H1 (cell line): ENCODE measurements around the gene HBS1L. TPM values are rescaled to one million over a fixed set of nuclear protein-coding genes. Genes with fewer than 3 reads are reported as not detected.

ENCODE experiments used
- CTCF ChIA-PET: fragments of 300-600 bp; sonication (Branson Sonifier 250); formaldehyde crosslinking; loops from one replicate; lab custom pipeline; 2021; ENCODE audit not compliant: partially characterized antibody; lab: Charles Lee
- POLR2A ChIA-PET: fragments of 300-600 bp; sonication (Branson Sonifier 250); formaldehyde crosslinking; loops from one replicate; lab custom pipeline; 2021; ENCODE audit warnings: inconsistent platforms; ENCODE audit not compliant: partially characterized antibody; lab: Charles Lee
- DNase-seq, 2 experiments: peaks; one replicate each; pipeline versions ENCODE4 v3.0.0 to v3.0.0-alpha.2; 2010 to 2022; ENCODE audit warnings: low spot score in 2 of 2, low read depth in 1 of 2, mixed read lengths in 1 of 2
- FAIRE-seq: peaks from 2 replicates; lab custom pipeline; 2011; peaks lifted over from hg19 to GRCh38; lab: Jason Lieb, UNC
- H2AFZ ChIP-seq: 2 replicates; pipeline ENCODE4 v1.8.1; 2012; ENCODE audit warnings: low read length, inconsistent platforms
- H2AK5ac ChIP-seq: 2 replicates; pipeline ENCODE4 v1.6.1; 2013; ENCODE audit warnings: low read depth, low read length
- H2BK120ac ChIP-seq: replicated peaks from 2 replicates; pipeline ENCODE3; 2013; ENCODE audit warnings: low read depth, low read length, inconsistent platforms
- H2BK12ac ChIP-seq: 2 replicates; pipeline ENCODE4 v1.6.1; 2013; ENCODE audit warnings: low read depth, low read length
- H2BK15ac ChIP-seq: 2 replicates; pipeline ENCODE4 v1.6.1; 2013; ENCODE audit warnings: low read length
- H2BK20ac ChIP-seq: 2 replicates; pipeline ENCODE4 v1.6.1; 2013; ENCODE audit warnings: low read length
- H2BK5ac ChIP-seq: 2 replicates; pipeline ENCODE4 v1.6.1; 2013; ENCODE audit warnings: low read depth, low read length
- H3K14ac ChIP-seq: 2 replicates; pipeline ENCODE4 v1.6.1; 2013; ENCODE audit warnings: inconsistent platforms; ENCODE audit not compliant: insufficient read length
- H3K18ac ChIP-seq: 2 replicates; pipeline ENCODE4 v1.6.1; 2013; ENCODE audit warnings: low read length; ENCODE audit errors: extremely low read depth
- H3K23ac ChIP-seq: 2 replicates; pipeline ENCODE4 v1.6.1; 2013; ENCODE audit warnings: inconsistent platforms; ENCODE audit not compliant: insufficient read length
- H3K23me2 ChIP-seq: 2 replicates; pipeline ENCODE4 v1.6.1; 2013; ENCODE audit warnings: low read depth, low read length
- H3K27ac ChIP-seq: 2 replicates; pipeline ENCODE4 v1.6.1; 2011; ENCODE audit warnings: low read depth, low read length, inconsistent platforms
- H3K27me3 ChIP-seq, 4 experiments: replicated peaks in 1 of 4; 1 replicate in 1 of 4; 2 replicates in 3 of 4; pipeline versions ENCODE4 v1.6.1 to v1.8.1; 2011 to 2013; ENCODE audit warnings: low read length in 3 of 4, mild to moderate bottlenecking in 3 of 4, inconsistent platforms in 2 of 4, mixed read lengths in 2 of 4, moderate library complexity in 1 of 4; ENCODE audit not compliant: control insufficient read depth in 3 of 4, insufficient read depth in 3 of 4; ENCODE audit errors: extremely low read depth in 1 of 4
- H3K36me3 ChIP-seq, 4 experiments: 2 replicates each; pipeline versions ENCODE4 v1.6.1 to v1.8.1; 2011 to 2013; ENCODE audit warnings: mild to moderate bottlenecking in 4 of 4, low read length in 3 of 4, moderate library complexity in 2 of 4, control low read depth in 1 of 4, inconsistent platforms in 1 of 4; ENCODE audit not compliant: insufficient read depth in 4 of 4, control insufficient read depth in 2 of 4
- H3K4ac ChIP-seq: replicated peaks from 2 replicates; pipeline ENCODE3; 2013; ENCODE audit warnings: low read length, low read depth, mixed read lengths, inconsistent platforms; ENCODE audit not compliant: insufficient read length
- H3K4me1 ChIP-seq, 4 experiments: replicated peaks in 1 of 4; 1 replicate in 1 of 4; 2 replicates in 3 of 4; pipeline versions ENCODE4 v1.6.1 to v1.8.1; 2011 to 2013; ENCODE audit warnings: low read length in 3 of 4, inconsistent platforms in 2 of 4, mixed read lengths in 1 of 4; ENCODE audit not compliant: insufficient read depth in 4 of 4, control insufficient read depth in 3 of 4
- H3K4me2 ChIP-seq, 2 experiments: 2 replicates each; pipeline versions ENCODE4 v1.6.1 to v1.8.1; 2011 to 2013; ENCODE audit warnings: low read depth in 2 of 2, low read length in 2 of 2, control low read depth in 1 of 2, inconsistent platforms in 1 of 2, mild to moderate bottlenecking in 1 of 2; ENCODE audit not compliant: insufficient read depth in 1 of 2
- H3K4me3 ChIP-seq, 4 experiments: fragments of 200-600, 300-600 bp in 1 of 4; sonication (generic), shearing (Covaris generic), sonication (Bioruptor Twin) in 1 of 4; 2 replicates each; pipeline versions ENCODE4 v1.5.1 to v1.8.1; 2011 to 2016; ENCODE audit warnings: low read length in 4 of 4, low read depth in 3 of 4, control low read depth in 2 of 4, inconsistent platforms in 2 of 4, mild to moderate bottlenecking in 2 of 4, mixed read lengths in 1 of 4, moderate library complexity in 1 of 4; ENCODE audit not compliant: insufficient read depth in 2 of 4; ENCODE audit errors: extremely low read depth in 1 of 4
- H3K56ac ChIP-seq: replicated peaks from 2 replicates; pipeline ENCODE3; 2013; ENCODE audit warnings: low read depth, mild to moderate bottlenecking, mixed read lengths, low read length, inconsistent platforms; ENCODE audit not compliant: insufficient read length
- H3K79me1 ChIP-seq: 2 replicates; pipeline ENCODE4 v1.6.1; 2013; ENCODE audit warnings: low read depth, low read length, control low read depth
- H3K79me2 ChIP-seq, 2 experiments: 2 replicates each; pipeline versions ENCODE4 v1.6.1 to v1.8.1; 2012 to 2013; ENCODE audit warnings: low read length in 2 of 2, mild to moderate bottlenecking in 2 of 2, inconsistent platforms in 1 of 2; ENCODE audit not compliant: insufficient read depth in 2 of 2, control insufficient read depth in 1 of 2
- H3K9ac ChIP-seq, 4 experiments: replicated peaks in 1 of 4; 1 replicate in 1 of 4; 2 replicates in 3 of 4; pipeline versions ENCODE4 v1.6.1 to v1.8.1; 2011 to 2013; ENCODE audit warnings: low read depth in 3 of 4, low read length in 3 of 4, control low read depth in 2 of 4, mild to moderate bottlenecking in 2 of 4, moderate library complexity in 2 of 4, inconsistent platforms in 1 of 4; ENCODE audit errors: extremely low read depth in 1 of 4
- H3K9me3 ChIP-seq, 2 experiments: 2 replicates each; pipeline versions ENCODE4 v1.6.1 to v1.8.1; 2012 to 2013; ENCODE audit warnings: mild to moderate bottlenecking in 2 of 2, moderate library complexity in 2 of 2, control low read depth in 1 of 2, inconsistent platforms in 1 of 2, low read depth in 1 of 2, low read length in 1 of 2, mixed read lengths in 1 of 2; ENCODE audit not compliant: insufficient read depth in 2 of 2
- H4K20me1 ChIP-seq, 2 experiments: replicated peaks in 1 of 2; 2 replicates each; pipeline versions ENCODE3 to v1.8.1; 2011 to 2013; ENCODE audit warnings: inconsistent platforms in 2 of 2, low read length in 2 of 2, mild to moderate bottlenecking in 1 of 2; ENCODE audit not compliant: insufficient read depth in 2 of 2, control insufficient read depth in 1 of 2
- H4K5ac ChIP-seq: 2 replicates; pipeline ENCODE4 v1.6.1; 2013; ENCODE audit warnings: low read length, low read depth, mixed read lengths, inconsistent platforms; ENCODE audit not compliant: insufficient read length
- H4K8ac ChIP-seq: 2 replicates; pipeline ENCODE4 v1.8.0; 2013; ENCODE audit warnings: mild to moderate bottlenecking, moderate library complexity, low read length, inconsistent platforms; ENCODE audit not compliant: insufficient read depth; ENCODE audit errors: extremely low read depth
- H4K91ac ChIP-seq: replicated peaks from 2 replicates; pipeline ENCODE3; 2013; ENCODE audit warnings: low read length, mixed read lengths, inconsistent platforms; ENCODE audit not compliant: insufficient read length
- BCL11A ChIP-seq, 2 experiments: IDR thresholded peaks; one replicate each; pipeline ENCODE4 v1.6.1; 2011; ENCODE audit warnings: low read depth in 2 of 2, low read length in 2 of 2, mild to moderate bottlenecking in 2 of 2
- CBX8 ChIP-seq: fragments of 300-800, 300-1000 bp; sonication (generic); IDR thresholded peaks from 2 replicates; pipeline ENCODE4 v1.7.1; 2016; ENCODE audit warnings: low read depth, low read length, borderline replicate concordance
- CHD1 ChIP-seq: IDR thresholded peaks from 2 replicates; pipeline ENCODE4 v1.6.1; 2012; ENCODE audit warnings: low read depth, low read length, improper control_type of control experiment
- CREB1 ChIP-seq: IDR thresholded peaks from 2 replicates; pipeline ENCODE4 v1.6.1; 2012; ENCODE audit warnings: inconsistent platforms
- CTCF ChIP-seq, 3 experiments: IDR thresholded peaks; 1 replicate in 2 of 3; 2 replicates in 1 of 3; pipeline versions ENCODE4 v1.5.1 to v1.6.1; 2011; ENCODE audit warnings: low read length in 3 of 3, mild to moderate bottlenecking in 3 of 3, inconsistent platforms in 2 of 3, low read depth in 1 of 3, moderate library complexity in 1 of 3; ENCODE audit not compliant: insufficient read depth in 1 of 3; ENCODE audit errors: control extremely low read depth in 1 of 3
- GABPA ChIP-seq: IDR thresholded peaks from 2 replicates; pipeline ENCODE4 v1.6.1; 2011; ENCODE audit warnings: mild to moderate bottlenecking, low read length, moderate library complexity, borderline replicate concordance; ENCODE audit not compliant: insufficient read depth
- KDM4A ChIP-seq: IDR thresholded peaks from one replicate; pipeline ENCODE4 v1.7.1; 2012; ENCODE audit warnings: low read depth, mild to moderate bottlenecking, moderate library complexity, low read length, inconsistent platforms; ENCODE audit not compliant: severe bottlenecking
- RAD21 ChIP-seq, 2 experiments: IDR thresholded peaks in 1 of 2; conservative IDR thresholded peaks in 1 of 2; 2 replicates each; pipeline ENCODE4 v1.6.1; 2011; ENCODE audit warnings: low read depth in 2 of 2, low read length in 2 of 2, improper control_type of control experiment in 1 of 2, inconsistent platforms in 1 of 2, mild to moderate bottlenecking in 1 of 2, moderate library complexity in 1 of 2
- RBBP5 ChIP-seq: IDR thresholded peaks from 2 replicates; pipeline ENCODE4 v1.7.1; 2012; ENCODE audit warnings: low read depth, mild to moderate bottlenecking, inconsistent platforms, low read length, moderate library complexity, borderline replicate concordance
- SIRT6 ChIP-seq: IDR thresholded peaks from one replicate; pipeline ENCODE4 v1.7.1; 2012; ENCODE audit warnings: low read length, inconsistent platforms
- SP2 ChIP-seq: IDR thresholded peaks from 2 replicates; pipeline ENCODE4 v1.6.1; 2012; ENCODE audit warnings: mild to moderate bottlenecking, low read length, inconsistent platforms
- TAF7 ChIP-seq: optimal IDR thresholded peaks from 2 replicates; pipeline ENCODE3; 2011; ENCODE audit warnings: low read depth, mild to moderate bottlenecking, inconsistent platforms, low read length, moderate library complexity, borderline replicate concordance
- WGBS, 2 experiments: shearing (Covaris generic) in 1 of 2; methylation state at CpG; one replicate each; pipeline versions ENCODE4 v1.1.6 to v1.1.7; 2013 to 2015; ENCODE audit warnings: low lambda C conversion rate in 2 of 2, mixed read lengths in 2 of 2, inconsistent platforms in 1 of 2, low coverage in 1 of 2, missing lambda C conversion rate in 1 of 2; ENCODE audit not compliant: insufficient replicate concordance in 2 of 2, insufficient coverage in 1 of 2, insufficient read length in 1 of 2; ENCODE audit errors: extremely low coverage in 1 of 2, missing lambda C conversion rate in 1 of 2; 5-methylcytosine and 5-hydroxymethylcytosine counted together
- polyA plus RNA-seq, 7 experiments: library from polyadenylated mRNA; depleted of rRNA in 3 of 7; stranded (reverse) in 5 of 7; unstranded in 2 of 7; fragments of >200 nt in 5 of 7; fragments of 200-250 nt in 2 of 7; gene quantifications; 1 replicate in 5 of 7; 2 replicates in 1 of 7; 4 replicates in 1 of 7; pipeline versions ENCODE4 v1.2.1 to v1.2.3, GENCODE V29; 2011 to 2013; ENCODE audit warnings: missing spikeins in 2 of 7, mixed read lengths in 2 of 7
- total RNA-seq: library from RNA; stranded (reverse); fragmentation: NEBNext Ultra II Directional; extraction: Animal tissue kit (Norgen Biotek cat#: 25700); gene quantifications from 2 replicates; pipeline ENCODE4 v1.2.1, GENCODE V29; 2021

HBS1L gene
- total and polyA plus RNA-seq, 2 of the 8 experiments (the other 6 are each of a cell fraction or from before 2014, with no cell fraction given): 28.1 to 97.1 TPM

GRCh38 chr6:135093578-135093977 is 39.0 kb upstream of the HBS1L start:
- no peak for FAIRE-seq
- H3K4ac ChIP-seq: no peak overlapping the region
- no peaks in the 10 kb centered on the region for H3K9me3 ChIP-seq
- WGBS, 2 experiments: 82% methylated on average over 5 of the region's 5 CpGs; no CpG with 5 or more reads in 1 of the 2 experiments
- H3K79me2 ChIP-seq: no peaks in the 10 kb centered on the region
- no peak overlapping the region for H3K4me3 ChIP-seq
- H3K23me2 ChIP-seq: no peaks in the 10 kb centered on the region
- H4K91ac ChIP-seq: no peak overlapping the region
- no peaks in the 10 kb centered on the region for H3K27me3 ChIP-seq
- no peak overlapping the region for H2AK5ac ChIP-seq
- H3K56ac ChIP-seq: no peak overlapping the region
- H2BK15ac ChIP-seq: no peak overlapping the region
- H3K4me1 ChIP-seq: no peaks in the 10 kb centered on the region; a peak in 2 of 7 replicates
- no peak overlapping the region for H3K23ac ChIP-seq
- H3K36me3 ChIP-seq: no peaks in the 10 kb centered on the region
- no peak overlapping the region for H3K27ac ChIP-seq
- POLR2A ChIA-PET: no interaction called here
- H4K8ac ChIP-seq: no peak overlapping the region
- H3K4me2 ChIP-seq: no peak overlapping the region
- CTCF ChIA-PET: interaction anchor here (0.6 kb wide), 1 partner anchor 45 kb away, joined by 3 read pairs; no protein-coding TSS in a partner anchor
- no peak overlapping the region for H3K14ac ChIP-seq
- H4K20me1 ChIP-seq: no peaks in the 10 kb centered on the region
- H2BK5ac ChIP-seq: no peak overlapping the region
- no peak overlapping the region for H2BK120ac ChIP-seq
- H3K9ac ChIP-seq: no peak overlapping the region
- no peak overlapping the region for H2BK12ac ChIP-seq
- H4K5ac ChIP-seq: no peak overlapping the region
- no peak overlapping the region for H2BK20ac ChIP-seq
- H2AFZ ChIP-seq: no peak overlapping the region
- no peak for DNase-seq
- H3K79me1 ChIP-seq: no peaks in the 10 kb centered on the region
- no peak overlapping the region for H3K18ac ChIP-seq
- TF ChIP-seq CTCF (IDR thresholded peaks at IDR 0.05; ENCODE audit: control extremely low read depth in 1 of 3, insufficient read depth in 1 of 3, low read depth in 1 of 3, low read length in 3 of 3): no peak
- TF ChIP-seq CREB1: no peak
- TF ChIP-seq RAD21 (IDR thresholded peaks at IDR 0.05 in 1 of 2, conservative IDR thresholded peaks at IDR 0.05 in 1 of 2; ENCODE audit: low read depth in 2 of 2, low read length in 2 of 2): no peak
- TF ChIP-seq GABPA: no peak
- TF ChIP-seq TAF7: no peak
- TF ChIP-seq CBX8: no peak
- TF ChIP-seq BCL11A (IDR thresholded peaks at IDR 0.05; ENCODE audit: low read depth in 2 of 2, low read length in 2 of 2): no peak
- no peak for TF ChIP-seq SP2
- no peak for TF ChIP-seq CHD1
- no peak for TF ChIP-seq RBBP5
- no peak for TF ChIP-seq SIRT6
- no peak for TF ChIP-seq KDM4A
